ENCODE measurements around the gene DCAF4. TPM values are rescaled to one million over a fixed set of nuclear protein-coding genes. Genes with fewer than 3 reads are reported as not detected.
"Not testable (repeated sequence)": the region's sequence is repeated elsewhere in the genome, so short reads cannot be mapped to it uniquely, and the experiment has no call there.

Gene DCAF4
- total and polyA plus RNA-seq, 3 donors from 2014 or later, result 19.2 to 38.0 (median 35.6) TPM

DNA sequence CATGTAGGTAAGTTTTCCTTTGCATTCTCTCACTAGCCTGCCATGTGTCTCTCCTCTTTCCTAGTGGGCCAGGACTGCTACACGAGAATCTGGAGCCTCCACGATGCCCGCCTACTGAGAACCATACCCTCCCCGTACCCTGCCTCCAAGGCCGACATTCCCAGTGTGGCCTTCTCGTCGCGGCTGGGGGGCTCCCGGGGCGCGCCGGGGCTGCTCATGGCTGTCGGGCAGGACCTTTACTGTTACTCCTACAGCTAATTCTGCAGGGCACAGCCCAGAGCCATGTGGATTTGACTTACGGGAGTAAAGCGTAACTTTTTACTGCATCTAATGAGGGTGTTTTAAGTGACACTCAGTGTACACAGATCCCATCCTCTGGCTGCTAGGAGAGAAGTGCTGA, 32.3 kb downstream of the DCAF4 start:
- Histone ChIP-seq H3K4me3 (no peak overlapping the region), H3K36me3 (ENCODE audit: low read depth, missing control alignments) (no peaks in the 10 kb centered on the region), H3K9me3 (no peaks in the 10 kb centered on the region), H3K4me1 (no peaks in the 10 kb centered on the region), H3K27me3 (no peaks in the 10 kb centered on the region), H3K27ac (no peak overlapping the region)
- TF ChIP-seq, protein P1, sequence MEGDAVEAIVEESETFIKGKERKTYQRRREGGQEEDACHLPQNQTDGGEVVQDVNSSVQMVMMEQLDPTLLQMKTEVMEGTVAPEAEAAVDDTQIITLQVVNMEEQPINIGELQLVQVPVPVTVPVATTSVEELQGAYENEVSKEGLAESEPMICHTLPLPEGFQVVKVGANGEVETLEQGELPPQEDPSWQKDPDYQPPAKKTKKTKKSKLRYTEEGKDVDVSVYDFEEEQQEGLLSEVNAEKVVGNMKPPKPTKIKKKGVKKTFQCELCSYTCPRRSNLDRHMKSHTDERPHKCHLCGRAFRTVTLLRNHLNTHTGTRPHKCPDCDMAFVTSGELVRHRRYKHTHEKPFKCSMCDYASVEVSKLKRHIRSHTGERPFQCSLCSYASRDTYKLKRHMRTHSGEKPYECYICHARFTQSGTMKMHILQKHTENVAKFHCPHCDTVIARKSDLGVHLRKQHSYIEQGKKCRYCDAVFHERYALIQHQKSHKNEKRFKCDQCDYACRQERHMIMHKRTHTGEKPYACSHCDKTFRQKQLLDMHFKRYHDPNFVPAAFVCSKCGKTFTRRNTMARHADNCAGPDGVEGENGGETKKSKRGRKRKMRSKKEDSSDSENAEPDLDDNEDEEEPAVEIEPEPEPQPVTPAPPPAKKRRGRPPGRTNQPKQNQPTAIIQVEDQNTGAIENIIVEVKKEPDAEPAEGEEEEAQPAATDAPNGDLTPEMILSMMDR (IDR thresholded peaks at IDR 0.05), result no peak
- no peak for TF ChIP-seq POLR2A (IDR thresholded peaks at IDR 0.05)
- 93 to 98% methylated on average over 14 to 15 of the region's 15 CpGs for WGBS, 2 donors
- intact Hi-C loops (cut with DNase I; ENCODE audit: low total_unique reads), result no loop called here
- no peak for DNase-seq

- DNase-seq; H3K36me3 ChIP-seq (ENCODE audit: low read depth, missing control alignments); intact Hi-C loops (cut with DNase I; ENCODE audit: low total_unique reads); H3K9me3 ChIP-seq; H3K4me1 ChIP-seq; H3K4me3 ChIP-seq; H3K27me3 ChIP-seq; H3K27ac ChIP-seq: not testable (repeated sequence)
- 94 to 97% methylated on average over 4 of the region's 4 CpGs for WGBS, 2 donors
Observed at GRCh38 chr14:72961016-72961415, 34.8 kb downstream of the DCAF4 start.

DNA sequence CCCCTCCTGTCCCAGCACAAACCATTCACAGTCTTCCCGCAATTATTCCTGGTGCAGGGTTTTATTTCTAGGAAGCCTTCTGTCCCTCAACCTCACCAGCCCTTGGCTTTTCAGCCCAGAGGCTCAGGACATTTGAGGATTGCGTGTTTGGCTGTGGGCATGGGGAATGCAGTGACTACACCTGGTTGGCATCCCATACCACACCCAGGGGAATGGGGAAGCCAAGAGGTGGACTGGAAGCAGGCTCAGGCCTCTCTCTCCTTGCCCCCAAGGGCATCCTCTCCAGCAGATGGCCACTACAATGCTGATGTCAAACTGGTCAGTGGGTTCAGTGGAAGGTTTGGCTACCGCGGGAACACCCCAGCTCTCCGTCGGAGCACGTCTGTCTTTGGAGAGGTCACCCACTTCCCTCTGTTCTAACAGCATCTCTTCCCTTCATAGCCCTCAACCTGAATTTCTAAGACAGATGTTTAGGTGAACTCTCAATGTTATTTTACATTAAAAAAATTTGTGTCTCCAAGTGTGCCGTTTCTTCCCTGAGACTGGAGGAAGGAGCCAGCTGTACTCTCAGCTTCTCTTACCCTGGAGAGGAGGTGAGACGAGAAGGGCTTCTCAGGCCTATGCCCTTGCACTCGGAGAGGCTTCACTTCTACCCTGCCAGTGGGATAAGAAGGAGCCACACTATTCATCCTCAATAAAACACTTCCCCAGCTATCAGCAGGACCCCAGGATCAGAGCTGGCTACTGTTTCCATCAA, 35.5 kb downstream of the DCAF4 start:
- DNase-seq, result no peak
- TF ChIP-seq POLR2A (IDR thresholded peaks at IDR 0.05), result no peak
- TF ChIP-seq, protein P1 (IDR thresholded peaks at IDR 0.05), result no peak
- Histone ChIP-seq H3K4me3 (no peak overlapping the region), H3K36me3 (ENCODE audit: low read depth, missing control alignments) (no peaks in the 10 kb centered on the region), H3K9me3 (no peaks in the 10 kb centered on the region), H3K27me3 (no peaks in the 10 kb centered on the region), H3K4me1 (no peaks in the 10 kb centered on the region), H3K27ac (no peak overlapping the region)
- WGBS, 2 donors, result 82 to 87% methylated on average over 10 of the region's 10 CpGs
- intact Hi-C loops (cut with DNase I; ENCODE audit: low total_unique reads), result no loop called here

- 79 to 88% methylated on average over 10 of the region's 10 CpGs for WGBS, 2 donors
Observed at GRCh38 chr14:72962336-72962754, 36.1 kb downstream of the DCAF4 start.

DNA sequence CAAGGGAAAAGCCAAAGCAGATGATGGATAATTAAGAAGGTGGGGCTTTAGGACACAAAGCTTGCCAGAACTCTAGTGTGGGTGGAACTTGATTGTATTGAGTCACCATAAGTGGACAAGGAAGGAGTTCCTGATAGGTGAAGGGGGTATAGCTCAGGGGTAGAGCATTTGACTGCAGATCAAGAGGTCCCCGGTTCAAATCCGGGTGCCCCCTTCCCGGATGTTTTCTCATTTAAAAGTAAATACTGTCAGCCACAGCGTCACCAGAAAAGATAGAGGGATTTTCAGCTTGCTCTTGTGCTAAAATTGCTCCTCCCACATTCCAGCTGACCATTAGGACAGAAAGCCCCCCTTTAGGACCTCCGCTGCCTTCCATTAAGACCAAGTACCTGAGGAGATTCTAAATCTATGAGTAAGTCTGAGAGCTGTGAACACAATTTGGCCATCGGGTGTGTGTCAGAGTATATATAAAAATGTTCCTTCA, 36.6 kb downstream of the DCAF4 start:
- Histone ChIP-seq H3K27me3 (no peaks in the 10 kb centered on the region), H3K9me3 (no peaks in the 10 kb centered on the region), H3K4me3 (no peak overlapping the region), H3K36me3 (ENCODE audit: low read depth, missing control alignments) (no peaks in the 10 kb centered on the region), H3K4me1 (no peaks in the 10 kb centered on the region), H3K27ac (no peak overlapping the region)
- 60 to 71% methylated on average over 6 of the region's 6 CpGs for WGBS, 2 donors
- DNase-seq, result no peak
- intact Hi-C loops (cut with DNase I; ENCODE audit: low total_unique reads), result no loop called here
- TF ChIP-seq, protein P1 (IDR thresholded peaks at IDR 0.05), result no peak
- no peak for TF ChIP-seq POLR2A (IDR thresholded peaks at IDR 0.05)

More at GRCh38 chr14:72962336-72962754, 36.1 kb downstream of the DCAF4 start:
- H3K27me3 ChIP-seq; H3K4me1 ChIP-seq; H3K4me3 ChIP-seq; intact Hi-C loops (cut with DNase I; ENCODE audit: low total_unique reads); H3K36me3 ChIP-seq (ENCODE audit: low read depth, missing control alignments); H3K9me3 ChIP-seq; H3K27ac ChIP-seq; DNase-seq: not testable (repeated sequence)

GRCh38 chr14:72965249-72965648, 39.0 kb downstream of the DCAF4 start:
- DNase-seq, result no peak
- TF ChIP-seq, protein P1 (IDR thresholded peaks at IDR 0.05), result no peak
- TF ChIP-seq POLR2A (IDR thresholded peaks at IDR 0.05), result no peak
- no peaks in the 10 kb centered on the region for H3K9me3 ChIP-seq
- no peaks in the 10 kb centered on the region for H3K36me3 ChIP-seq (ENCODE audit: low read depth, missing control alignments)
- no peaks in the 10 kb centered on the region for H3K27me3 ChIP-seq
- intact Hi-C loops (cut with DNase I; ENCODE audit: low total_unique reads), result no loop called here
- H3K27ac ChIP-seq, result no peak overlapping the region
- 76 to 81% methylated on average over 6 of the region's 6 CpGs for WGBS, 2 donors
- no peaks in the 10 kb centered on the region for H3K4me1 ChIP-seq
- no peak overlapping the region for H3K4me3 ChIP-seq

All from testis (tissue), 3 donors.